ENCODE data around the gene A3GALT2.

GRCh38 chr1:33358795-33359503 lies 38.1 kb upstream of the A3GALT2 start:
- TF ChIP-seq HDAC2 (IDR thresholded peaks at IDR 0.05) (no peak), ZNF274 (IDR thresholded peaks at IDR 0.05; ENCODE audit: borderline replicate concordance, low read depth, low read length) (no peak), ZNF263 (CRISPR knock-in tag; IDR thresholded peaks at IDR 0.05; ENCODE audit: borderline replicate concordance) (no peak), CTCF (IDR thresholded peaks at IDR 0.05 in 2 of 3, conservative IDR thresholded peaks at IDR 0.05 in 1 of 3; ENCODE audit: insufficient read depth in 2 of 3, low read depth in 1 of 3, low read length in 3 of 3) (no peak), JUND (IDR thresholded peaks at IDR 0.05; ENCODE audit: borderline replicate concordance, low read depth, low read length) (no peak), JUND (tag; IDR thresholded peaks at IDR 0.05; ENCODE audit: borderline replicate concordance, low read depth, low read length) (no peak)
